Measurements from ENCODE around the gene SP1. TPM values are rescaled to one million over a fixed set of nuclear protein-coding genes. Genes with fewer than 3 reads are reported as not detected.

The SP1 gene
- total and polyA plus RNA-seq, 8 donors = 69.5 to 82.0 (median 78.0) TPM

DNA sequence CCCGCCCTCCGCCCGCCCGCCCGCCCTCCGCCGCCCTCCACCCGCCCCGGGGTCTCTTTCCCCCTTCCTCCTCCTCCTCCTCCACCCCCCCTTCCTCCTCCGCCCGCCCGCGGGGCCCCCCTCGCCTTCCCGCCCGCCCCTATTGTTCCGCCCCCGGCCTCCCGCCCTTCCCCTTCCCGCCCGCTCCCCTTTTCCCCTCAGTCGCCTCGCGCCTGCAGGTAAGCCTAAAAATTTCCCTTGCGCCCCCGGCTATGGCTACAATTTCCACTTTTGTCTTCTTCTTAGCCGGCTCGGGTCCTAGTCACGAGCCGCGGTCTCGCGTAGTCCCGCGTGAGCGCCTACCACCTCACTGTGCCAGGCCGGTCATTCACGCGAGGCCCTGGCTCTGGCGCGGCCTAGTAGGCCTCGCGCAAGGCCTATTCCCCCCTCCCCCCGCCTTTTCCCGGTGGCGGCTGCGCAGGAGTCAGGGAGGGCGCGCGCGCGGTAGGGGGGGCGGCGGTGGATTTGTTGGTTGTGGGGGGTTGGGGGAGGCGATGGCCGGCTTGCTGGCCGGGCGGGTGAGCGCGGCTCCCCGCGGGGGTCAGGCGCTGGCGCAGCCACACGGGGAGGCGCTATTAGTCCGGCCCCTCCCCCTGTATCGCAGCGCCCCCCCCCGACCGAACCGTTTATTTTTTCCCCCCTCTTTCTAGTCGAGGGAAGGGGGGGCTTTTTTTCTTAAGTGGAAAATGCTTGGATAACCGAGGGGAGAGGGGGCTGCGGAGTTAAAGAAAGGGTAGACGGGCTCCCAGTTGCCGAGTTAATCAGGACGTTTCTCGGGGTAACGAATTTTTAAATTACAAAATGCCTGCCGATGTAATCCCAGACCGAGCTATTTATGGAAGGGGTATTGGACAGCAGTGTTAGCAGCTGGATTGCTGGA is 72.4 kb downstream of the SP1 start:
- Histone ChIP-seq H3K36me3 (peaks cover 4 to 52% of the 10 kb centered on the region in 2 donors), H3K4me3 (peak overlapping the region; percentile 54 to 69), H3K27ac (peak overlapping the region; percentile 92 to 94), H3K4me1 (peaks cover 14 to 38% of the 10 kb centered on the region in 2 donors), H3K9me3 (no peaks in the 10 kb centered on the region), H3K27me3 (no peaks in the 10 kb centered on the region)
- intact Hi-C loops (cut with DNase I) = no loop called here
- TF ChIP-seq, protein P1, sequence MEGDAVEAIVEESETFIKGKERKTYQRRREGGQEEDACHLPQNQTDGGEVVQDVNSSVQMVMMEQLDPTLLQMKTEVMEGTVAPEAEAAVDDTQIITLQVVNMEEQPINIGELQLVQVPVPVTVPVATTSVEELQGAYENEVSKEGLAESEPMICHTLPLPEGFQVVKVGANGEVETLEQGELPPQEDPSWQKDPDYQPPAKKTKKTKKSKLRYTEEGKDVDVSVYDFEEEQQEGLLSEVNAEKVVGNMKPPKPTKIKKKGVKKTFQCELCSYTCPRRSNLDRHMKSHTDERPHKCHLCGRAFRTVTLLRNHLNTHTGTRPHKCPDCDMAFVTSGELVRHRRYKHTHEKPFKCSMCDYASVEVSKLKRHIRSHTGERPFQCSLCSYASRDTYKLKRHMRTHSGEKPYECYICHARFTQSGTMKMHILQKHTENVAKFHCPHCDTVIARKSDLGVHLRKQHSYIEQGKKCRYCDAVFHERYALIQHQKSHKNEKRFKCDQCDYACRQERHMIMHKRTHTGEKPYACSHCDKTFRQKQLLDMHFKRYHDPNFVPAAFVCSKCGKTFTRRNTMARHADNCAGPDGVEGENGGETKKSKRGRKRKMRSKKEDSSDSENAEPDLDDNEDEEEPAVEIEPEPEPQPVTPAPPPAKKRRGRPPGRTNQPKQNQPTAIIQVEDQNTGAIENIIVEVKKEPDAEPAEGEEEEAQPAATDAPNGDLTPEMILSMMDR (IDR thresholded peaks at IDR 0.05) = peak in 1 of 2 donors; percentile 18
- ATAC-seq = peak; percentile 82
- DNase-seq = peak; percentile 84 to 91 (median 86)

- ATAC-seq (no peak), DNase-seq (no peak)
- peak overlapping the region in 1 of 2 donors; percentile 69 for H3K4me3 ChIP-seq
- H3K36me3 ChIP-seq = peaks cover 8 to 53% of the 10 kb centered on the region in 2 donors
- H3K4me1 ChIP-seq = peaks cover 14 to 38% of the 10 kb centered on the region in 2 donors
- intact Hi-C loops (cut with DNase I) = no loop called here
- TF ChIP-seq, protein P1 (IDR thresholded peaks at IDR 0.05) = no peak
- no peaks in the 10 kb centered on the region for H3K9me3 ChIP-seq
- H3K27ac ChIP-seq = no peak overlapping the region
- no peaks in the 10 kb centered on the region for H3K27me3 ChIP-seq
Observed at GRCh38 chr12:53453953-53454640, 74.1 kb downstream of the SP1 start.

DNA sequence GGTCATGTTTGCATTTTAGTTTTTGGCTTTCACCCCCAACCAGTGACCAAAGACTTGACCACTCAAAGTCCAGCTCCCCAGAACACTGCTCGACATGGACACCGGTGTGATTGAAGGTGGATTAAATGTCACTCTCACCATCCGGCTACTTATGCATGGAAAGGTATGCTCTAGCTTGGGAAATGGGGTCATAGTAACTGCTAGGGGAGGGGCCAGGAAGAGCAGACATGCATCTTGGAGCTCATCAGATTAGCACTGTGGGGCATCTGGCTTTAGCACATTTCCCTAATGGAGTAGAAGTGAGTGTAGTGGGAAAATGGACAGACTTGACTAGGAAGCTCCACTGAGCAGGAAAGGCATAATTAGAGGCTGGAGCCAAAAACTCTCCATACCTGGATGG is 74.7 kb downstream of the SP1 start:
- Histone ChIP-seq H3K4me3 (peak overlapping the region in 1 of 2 donors; percentile 2), H3K27me3 (no peaks in the 10 kb centered on the region), H3K9me3 (no peaks in the 10 kb centered on the region), H3K4me1 (peaks cover 14 to 38% of the 10 kb centered on the region in 2 donors), H3K36me3 (peaks cover 8 to 59% of the 10 kb centered on the region in 2 donors), H3K27ac (no peak overlapping the region)
- DNase-seq = no peak
- TF ChIP-seq, protein P1 (IDR thresholded peaks at IDR 0.05) = no peak
- no peak for ATAC-seq
- intact Hi-C loops (cut with DNase I) = no loop called here

DNA sequence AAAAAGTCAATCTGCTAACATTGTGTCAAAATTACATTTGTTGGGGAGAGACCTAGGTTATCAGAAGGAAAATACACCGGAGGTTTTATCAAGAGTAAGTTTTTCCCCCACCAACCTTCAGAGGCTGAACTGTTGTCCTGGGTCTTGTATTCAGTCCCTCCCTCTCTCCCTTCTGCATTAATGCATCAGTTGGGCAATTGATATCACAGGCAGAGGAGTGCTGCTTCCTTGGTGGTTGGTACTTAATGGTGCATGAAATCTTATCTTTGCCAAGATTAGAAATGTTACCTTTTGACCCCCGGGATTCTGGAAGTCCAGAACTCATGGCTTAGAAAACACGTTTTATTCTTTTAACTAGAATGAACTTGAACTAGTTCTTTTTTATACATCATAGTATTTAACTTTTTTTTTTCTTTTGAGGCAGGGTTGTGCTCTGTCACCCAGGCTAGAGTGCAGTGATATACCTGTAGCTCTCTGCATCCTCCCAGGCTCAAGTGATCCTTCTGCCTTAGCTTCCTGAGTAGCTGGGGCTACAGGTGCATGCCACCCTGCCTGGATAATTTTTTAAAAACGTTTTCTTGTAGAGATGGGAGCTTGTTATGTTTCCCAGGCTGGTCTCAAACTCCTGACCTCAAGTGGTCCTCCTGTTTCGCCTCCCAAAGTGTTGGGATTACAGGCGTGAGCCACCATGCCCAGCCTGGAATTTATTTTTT is 76.8 kb downstream of the SP1 start:
- peaks cover 8 to 80% of the 10 kb centered on the region in 2 donors for H3K36me3 ChIP-seq
- intact Hi-C loops (cut with DNase I) = no loop called here
- DNase-seq = no peak
- H3K9me3 ChIP-seq = no peaks in the 10 kb centered on the region
- H3K27me3 ChIP-seq = no peaks in the 10 kb centered on the region
- H3K27ac ChIP-seq = no peak overlapping the region
- no peak for ATAC-seq
- TF ChIP-seq, protein P1 (IDR thresholded peaks at IDR 0.05) = no peak
- H3K4me1 ChIP-seq = peaks cover 14 to 33% of the 10 kb centered on the region in 2 donors
- no peak overlapping the region for H3K4me3 ChIP-seq
